Activated CD4-positive, alpha-beta T cell treated with anti-CD3 and anti-CD28 coated beads, Interleukin-2, amount 50 U/mL, for 4 hours (primary cell): ENCODE results near the gene EPHB1.

Source experiments
- DNase-seq, 2 experiments: peaks; one replicate each; pipeline ENCODE4 v3.0.0-alpha.2; 2020

The EPHB1 gene

DNA sequence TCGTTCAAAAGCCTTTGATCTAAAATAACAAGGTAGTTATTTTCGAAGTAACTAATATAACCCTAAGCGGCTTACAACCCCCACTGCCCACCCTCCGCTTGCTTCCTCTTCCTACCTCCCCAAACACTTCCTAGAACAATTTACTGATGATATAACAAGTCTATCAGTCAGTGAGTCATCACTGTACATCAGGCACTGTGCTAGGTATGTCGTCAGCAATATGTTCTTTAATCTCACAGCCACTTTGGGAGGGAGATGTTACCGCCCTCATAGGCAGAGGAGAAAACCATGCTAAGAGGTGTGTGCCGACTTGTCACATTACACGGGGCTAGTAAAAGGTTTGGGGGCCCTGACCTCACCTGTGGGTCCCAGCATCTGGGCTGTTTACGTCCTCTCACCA, 381.8 kb downstream of the EPHB1 start:
- DNase-seq, result no peak

DNA sequence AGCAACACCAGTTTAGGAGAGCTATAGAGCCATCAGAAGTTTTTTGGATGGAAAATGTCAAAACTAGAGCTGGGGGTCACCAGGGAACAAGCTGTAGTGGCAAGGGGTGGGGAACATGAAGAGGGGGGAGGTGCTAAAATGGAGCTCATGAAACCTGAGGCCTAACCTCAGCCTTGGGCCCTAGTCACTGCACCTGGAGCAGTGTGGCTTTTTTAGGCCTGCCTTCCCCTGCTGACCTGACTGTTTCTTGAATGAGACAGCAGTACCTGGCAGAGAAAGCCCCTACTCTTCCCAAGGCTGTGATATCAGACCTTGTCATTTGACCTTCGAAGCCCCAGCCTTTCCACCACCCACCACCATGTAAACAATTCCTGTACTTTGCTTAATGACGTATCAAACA, 383.5 kb downstream of the EPHB1 start:
- no peak for DNase-seq

DNA sequence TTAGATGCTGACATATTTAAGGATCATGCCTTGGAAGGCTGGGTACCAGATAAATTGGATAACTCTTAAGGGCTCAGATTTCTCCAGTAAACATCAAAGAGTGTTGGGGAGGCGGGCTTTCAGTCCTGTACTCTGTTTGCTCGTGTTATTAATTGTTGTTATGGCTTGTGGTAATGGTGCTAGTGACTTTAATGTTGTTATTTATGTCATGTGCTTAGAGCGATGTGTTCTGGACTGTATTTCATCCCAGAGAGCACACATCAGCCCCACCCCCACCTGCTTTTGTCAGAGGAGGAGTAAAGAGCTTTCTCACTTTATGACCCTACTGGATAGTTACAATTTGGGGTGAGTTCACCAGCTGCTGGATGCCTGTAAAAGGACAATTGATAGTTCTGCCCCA, 386.3 kb downstream of the EPHB1 start:
- no peak for DNase-seq

DNA sequence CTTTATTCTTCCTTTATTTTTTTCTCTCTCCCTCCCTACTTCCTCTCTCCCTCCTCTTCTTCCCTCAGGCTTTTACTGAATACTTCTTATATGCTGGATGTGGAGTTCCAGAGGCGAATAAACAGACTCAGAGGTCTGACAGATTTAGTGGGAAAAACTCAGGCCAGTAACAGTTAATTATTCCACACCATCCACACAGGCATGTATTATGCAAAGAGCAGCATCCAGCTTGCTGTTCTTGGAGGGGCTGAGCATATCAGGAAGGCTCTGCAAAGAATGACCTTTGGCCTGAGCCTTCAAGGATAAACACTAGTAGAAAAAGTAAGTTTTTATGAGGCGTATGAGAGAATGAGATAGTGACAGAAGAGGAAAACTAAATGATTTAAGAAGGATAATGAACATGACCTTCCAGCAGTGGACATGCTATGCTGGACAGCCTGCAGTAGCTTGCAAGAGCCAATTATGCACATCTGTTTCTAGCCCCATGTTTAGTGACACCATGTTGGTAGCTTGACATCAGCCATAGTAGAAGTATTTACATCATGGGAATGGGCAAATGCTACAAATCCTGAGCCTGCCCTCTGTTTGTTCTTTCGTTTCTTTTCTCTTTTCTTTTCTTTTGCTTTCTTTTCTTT, 387.4 kb downstream of the EPHB1 start:
- DNase-seq, result no peak

DNA sequence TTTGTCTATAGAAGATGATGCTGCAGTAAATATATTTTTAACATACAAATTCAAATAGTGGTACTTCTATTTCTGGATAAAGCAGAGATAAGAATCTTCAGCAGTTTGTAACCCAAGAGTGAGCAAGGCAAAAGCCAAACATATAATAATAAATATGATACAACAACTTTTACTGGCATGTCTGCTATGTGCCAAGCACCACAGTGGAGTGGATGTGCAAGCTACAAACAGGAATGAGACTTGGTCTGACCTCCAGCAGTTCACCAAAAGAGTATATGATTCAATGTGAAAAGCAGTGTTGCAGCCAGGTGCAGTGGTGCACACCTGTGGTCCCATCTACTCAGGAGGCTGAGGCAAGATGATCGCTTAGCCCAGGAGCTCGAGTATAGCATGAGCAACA, 395.6 kb downstream of the EPHB1 start:
- no peak for DNase-seq

DNA sequence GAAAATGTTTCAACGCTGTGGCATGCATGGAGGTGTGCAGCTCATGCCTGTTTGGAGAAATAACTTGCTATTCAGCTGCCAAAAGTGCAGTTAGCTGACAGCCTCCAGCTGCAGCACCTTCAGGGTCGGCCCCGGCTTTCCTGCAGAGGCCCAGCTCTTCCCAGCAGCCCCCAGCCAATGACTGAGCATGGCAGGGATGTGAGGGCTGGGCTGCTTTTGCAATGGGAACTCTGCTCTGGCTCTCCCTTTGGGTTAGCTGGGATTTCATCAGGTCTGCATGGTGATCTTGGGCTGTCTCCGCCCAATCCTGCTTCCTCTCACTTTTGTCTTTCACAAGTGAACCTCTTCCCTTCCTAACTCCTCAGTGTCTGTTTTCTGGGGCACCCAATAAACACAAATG, 396.6 kb downstream of the EPHB1 start:
- no peak for DNase-seq

DNA sequence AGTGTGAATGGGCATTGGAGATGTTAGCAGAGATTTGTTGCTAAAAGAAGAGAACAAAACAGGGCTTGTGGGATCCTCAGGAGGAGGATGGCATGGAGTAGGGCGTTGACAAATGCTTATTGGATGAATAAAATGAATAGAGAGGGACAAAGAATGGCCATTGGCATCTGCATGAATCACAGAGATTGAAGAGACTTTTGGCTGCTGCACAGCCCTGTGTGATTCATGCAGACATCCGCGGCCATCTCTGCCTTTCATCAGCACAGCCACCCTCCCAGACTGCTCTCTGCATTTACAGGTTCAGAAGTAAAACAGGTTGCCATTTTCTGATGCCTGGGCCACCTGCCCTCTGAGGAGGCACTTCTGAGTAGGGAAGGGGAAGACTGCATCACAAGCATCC, 397.9 kb downstream of the EPHB1 start:
- DNase-seq, result no peak

DNA sequence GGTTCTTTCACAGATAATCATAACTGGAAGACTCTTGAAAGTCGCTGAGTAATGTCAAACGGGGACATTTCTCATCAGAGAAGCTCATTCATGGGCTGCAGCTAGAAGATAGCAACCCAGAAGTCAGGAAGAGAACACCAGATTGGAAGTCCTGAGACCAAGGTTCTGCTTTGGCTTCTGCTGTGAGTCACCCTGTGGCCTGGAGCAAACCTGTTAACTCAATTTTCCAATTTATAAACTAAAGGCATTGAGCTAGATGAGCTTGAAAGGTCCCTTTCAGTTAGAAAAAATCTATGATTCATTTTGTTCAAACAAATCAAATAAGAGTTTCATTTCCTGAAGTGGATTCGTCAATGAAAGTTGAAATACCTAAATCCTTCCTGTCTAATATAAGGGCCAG, 402.2 kb downstream of the EPHB1 start:
- DNase-seq, result no peak

DNA sequence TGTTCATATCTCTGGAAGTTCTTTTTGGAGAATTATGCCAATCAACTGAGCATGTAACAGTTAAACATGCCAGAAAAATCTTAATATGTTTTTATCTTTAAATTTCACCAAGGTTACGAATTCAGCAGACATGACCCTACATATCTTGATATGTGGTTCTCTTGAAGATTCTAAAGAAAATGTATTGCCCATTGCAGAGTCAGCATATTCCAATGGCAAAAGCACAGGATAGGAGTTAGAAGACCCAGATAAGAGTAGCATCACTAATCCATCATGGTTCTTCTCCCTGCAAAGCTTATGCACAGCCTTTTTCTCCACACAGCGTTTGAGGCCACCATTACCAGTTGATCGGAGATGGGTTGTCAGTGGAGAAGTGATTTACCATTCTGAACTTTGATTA, 402.8 kb downstream of the EPHB1 start:
- DNase-seq, result no peak

DNA sequence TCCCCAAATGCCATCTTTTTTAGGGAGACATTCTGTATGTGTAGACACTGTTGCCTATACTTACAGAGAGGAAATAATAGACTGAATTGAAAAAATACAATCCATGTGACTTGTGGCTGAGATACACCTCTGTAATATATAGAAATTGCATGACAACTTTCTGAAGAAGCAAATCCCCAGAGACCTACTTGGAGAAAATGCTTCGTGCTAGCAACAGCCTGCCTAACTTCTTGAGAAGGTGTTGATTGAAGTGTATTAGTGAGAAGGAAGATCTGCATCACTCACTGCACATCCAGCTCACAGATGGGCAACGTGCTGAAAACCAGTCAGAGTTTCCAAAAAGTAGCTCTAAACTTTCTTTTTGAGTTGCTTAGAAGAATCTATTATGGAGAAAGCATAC, 404.1 kb downstream of the EPHB1 start:
- DNase-seq, result no peak

DNA sequence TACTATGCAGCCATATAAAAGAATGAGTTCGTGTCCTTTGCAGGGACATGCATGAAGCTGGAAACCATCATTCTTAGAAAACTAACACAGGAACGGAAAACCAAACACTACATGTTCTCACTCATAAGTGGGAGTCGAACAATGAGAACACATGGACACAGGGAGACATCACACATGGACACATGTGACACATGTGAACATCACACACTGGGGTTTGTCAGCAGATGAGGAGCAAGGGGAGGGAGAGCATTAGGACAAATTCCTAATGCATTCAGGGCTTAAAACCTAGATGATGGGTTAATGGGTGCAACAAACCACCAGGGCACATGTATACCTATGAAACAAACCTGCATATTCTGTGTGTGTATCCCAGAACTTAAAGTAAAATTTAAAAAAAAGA, 408.0 kb downstream of the EPHB1 start:
- no peak for DNase-seq

DNA sequence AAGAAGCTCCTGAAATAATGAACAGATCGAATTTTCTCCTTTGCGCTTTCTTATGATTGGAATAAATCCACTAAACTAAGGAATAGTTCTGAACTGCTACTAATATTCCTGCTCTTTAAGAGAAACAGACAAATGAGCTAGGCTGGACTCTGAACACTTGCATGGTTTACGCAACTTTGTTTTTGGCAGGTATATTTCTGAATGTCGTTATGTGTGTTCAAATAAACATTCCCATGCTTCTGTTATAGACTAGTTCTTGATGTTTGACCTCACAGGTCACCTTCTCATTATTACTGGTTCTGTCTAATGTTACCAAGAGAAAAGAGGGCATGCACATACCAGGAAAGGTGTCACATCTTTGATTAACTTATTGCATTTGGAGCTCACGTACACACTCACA, 418.2 kb downstream of the EPHB1 start:
- no peak for DNase-seq

DNA sequence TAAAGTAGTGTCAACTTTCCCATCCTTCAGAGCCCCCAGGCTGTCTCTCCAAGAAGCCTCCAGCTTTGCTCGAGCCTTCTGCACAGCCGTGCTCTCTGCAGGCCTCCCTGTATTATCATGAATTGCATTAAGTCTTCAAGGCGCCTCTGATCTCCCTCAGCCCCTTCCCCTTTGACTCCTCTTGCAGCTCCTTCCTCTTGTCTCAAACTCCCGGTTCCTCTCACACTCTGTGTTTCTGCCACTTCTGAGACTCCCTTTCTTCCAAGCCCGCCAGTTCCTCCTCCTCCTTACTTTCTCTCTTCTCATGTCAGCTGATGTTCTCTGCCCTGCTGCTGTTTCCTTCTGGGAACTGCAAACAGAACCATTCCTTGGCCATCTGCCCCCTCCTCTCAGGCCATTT, 418.8 kb downstream of the EPHB1 start:
- DNase-seq, result no peak

DNA sequence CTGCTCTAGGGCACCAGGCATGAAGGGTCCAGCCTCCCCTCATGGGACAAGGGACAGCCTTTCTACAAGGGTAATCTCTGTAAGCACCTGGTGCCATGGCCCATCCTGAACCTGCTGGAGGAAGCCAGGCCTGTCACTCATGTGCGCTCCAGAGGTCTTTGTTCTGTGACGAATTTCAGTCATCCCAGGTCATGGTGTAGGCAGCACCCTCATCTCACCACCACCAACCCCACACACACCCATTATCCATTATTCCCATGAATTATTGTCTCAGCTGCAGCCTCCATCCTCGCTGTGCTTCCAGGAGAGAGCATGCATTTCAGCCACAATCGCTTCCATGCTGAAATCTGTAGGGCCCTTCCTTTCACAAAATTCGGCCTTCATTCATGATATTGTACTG, 419.3 kb downstream of the EPHB1 start:
- no peak for DNase-seq

DNA sequence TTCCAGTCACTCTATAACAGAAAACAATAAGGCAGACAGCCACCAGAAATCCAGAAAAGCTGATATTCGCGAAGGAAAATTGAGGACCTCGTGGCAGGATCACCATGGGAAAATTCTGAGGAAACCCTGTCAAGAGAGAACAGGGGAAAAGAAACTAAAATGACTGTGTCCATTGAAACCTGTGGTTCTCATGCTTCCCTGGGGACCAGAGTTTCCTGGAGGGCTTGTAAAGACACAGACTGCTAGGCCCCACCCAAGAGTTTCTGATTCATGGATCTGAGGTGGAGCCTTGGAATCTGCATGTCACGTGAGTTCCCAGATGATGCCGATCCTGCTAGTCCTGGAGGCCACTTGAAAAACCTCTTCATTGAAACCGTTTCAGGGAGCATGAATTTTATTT, 420.5 kb downstream of the EPHB1 start:
- no peak for DNase-seq

DNA sequence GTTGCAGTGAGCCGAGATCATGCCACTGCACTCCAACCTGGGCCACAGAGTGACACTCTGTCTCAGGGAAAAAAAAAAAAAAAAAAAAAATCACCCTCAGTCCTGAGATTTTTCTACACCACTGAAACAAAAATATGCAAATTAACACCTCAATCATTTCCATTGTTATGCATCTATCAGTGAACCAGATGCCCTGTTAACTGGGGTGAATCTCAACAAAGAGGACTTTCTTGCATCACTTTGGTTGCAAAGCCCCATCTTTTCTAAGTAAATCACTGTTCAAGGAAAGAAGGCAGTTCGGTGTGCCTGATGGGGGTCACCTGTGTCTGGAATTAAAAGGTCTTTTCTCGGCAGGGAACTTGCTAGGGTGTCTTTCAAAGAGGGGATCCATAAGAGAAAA, 421.6 kb downstream of the EPHB1 start:
- DNase-seq, result no peak

DNA sequence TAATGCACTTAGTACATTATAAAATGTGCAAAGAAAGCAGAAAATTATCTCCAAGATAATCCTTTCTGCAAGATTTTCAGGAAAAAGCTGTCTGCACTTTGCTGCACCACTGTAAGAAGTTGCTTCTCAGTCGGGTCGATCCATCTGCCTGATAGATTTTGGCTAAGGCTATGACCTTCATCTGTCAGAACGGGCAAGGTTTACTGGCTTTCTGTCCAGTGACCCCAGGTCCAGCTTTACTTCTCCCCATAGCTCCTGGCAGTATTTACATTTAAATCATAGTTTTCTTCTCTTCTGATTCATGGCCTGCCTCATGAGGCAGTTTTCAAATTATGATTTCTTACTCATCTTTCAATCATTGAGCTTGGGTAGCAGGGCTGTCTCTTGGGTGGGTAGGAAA, 422.7 kb downstream of the EPHB1 start:
- DNase-seq, result no peak

DNA sequence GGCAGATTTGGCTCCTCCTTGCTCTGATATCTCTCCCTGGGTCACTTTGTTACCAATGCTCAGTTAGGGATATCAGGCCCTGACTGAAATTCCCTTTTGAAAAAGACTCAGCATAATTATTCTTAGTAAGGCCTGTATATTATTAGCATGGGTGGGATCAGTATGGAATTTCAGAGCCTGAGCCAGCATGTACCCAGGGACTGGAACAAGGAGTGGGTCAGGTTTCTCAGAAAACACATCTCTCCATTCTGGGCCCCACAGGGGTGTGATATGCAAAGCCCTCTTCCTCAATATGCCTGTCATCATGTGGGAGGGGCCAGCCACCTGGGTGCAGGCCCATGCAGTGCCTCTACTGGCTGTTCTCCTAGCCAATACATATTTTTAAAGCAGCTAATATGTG, 423.2 kb downstream of the EPHB1 start:
- DNase-seq, result no peak

DNA sequence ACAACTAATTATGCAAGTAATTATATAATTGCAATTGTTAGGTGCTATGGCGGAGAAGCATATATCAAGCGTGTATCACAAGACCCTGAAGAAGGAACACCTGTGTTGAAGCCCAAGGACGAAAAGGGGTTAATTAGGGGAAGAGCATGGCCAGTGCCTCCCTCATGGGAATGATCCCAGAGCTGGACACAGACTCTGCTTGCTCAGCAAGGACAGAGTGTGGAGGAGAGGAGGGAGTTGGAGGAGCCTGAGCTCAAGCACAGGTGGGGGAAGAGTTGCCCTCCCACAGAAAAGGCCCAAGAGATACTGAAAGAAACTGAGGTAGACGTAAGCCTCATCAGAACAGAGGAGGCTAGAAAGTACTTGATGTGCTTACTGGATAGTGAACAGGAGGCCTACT, 423.7 kb downstream of the EPHB1 start:
- no peak for DNase-seq

DNA sequence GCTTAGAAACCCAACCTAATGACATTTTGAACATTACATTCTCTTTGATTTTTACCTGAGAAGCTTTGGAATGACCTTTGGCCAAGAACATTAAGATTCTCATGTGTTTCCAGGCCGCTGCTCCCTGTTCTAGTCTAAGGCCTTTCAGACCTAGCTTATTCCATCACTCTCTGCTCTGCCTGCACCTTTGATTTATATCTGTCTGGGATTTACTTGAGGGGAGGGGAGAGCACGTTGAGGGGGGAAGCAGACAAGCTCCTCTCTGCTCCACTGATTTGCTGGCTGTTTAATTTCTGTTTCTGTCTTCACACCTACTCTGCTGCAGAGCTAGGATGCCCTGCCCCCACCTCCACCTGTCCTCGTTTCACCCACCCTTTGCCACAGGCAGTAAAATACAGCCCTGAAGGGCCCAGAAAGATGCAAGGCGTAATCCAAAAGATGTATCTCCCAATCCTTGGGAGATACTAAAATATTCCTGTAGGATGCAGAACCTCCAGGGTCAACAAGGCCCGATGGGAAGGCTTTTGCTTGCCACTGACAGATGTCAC, 429.8 kb downstream of the EPHB1 start:
- DNase-seq, result no peak

DNA sequence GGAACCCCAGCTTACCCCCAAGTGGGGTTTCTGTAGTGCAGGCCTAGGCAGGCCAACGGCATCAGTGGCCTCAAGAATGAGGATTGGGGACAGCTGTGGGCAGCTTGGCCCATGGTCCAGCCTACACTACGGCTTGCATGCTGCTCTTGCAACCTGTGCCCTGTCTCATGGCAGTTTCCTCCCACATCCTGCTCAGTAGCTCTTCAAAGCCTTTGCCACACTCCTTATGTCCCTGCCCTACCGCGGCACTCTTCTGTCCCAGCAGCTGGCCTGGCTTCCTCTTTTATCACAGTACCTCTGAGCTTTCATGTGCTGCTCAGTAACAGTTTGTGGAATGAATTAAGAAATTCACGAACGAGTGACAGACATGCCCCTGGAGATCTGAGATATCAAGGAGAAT, 431.0 kb downstream of the EPHB1 start:
- DNase-seq, result no peak

DNA sequence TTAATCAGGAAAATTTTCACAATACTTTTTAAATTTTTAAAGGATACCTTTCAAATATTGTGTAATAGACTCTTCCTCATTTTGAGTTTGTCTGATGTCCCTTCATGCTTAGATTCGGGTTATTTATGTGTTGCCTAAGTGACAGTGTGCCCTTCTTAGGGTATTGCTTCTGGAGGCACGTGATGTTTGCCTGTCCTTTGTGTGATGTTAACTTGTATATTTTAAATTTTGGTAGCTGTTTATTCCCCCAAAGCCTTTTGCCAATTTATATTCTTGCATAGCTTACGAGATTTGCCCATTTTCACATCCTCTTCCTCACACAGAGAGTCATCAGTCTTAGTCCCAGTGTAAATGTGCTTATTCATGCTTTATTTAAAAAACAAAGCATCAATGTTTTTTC, 433.1 kb downstream of the EPHB1 start:
- no peak for DNase-seq

DNA sequence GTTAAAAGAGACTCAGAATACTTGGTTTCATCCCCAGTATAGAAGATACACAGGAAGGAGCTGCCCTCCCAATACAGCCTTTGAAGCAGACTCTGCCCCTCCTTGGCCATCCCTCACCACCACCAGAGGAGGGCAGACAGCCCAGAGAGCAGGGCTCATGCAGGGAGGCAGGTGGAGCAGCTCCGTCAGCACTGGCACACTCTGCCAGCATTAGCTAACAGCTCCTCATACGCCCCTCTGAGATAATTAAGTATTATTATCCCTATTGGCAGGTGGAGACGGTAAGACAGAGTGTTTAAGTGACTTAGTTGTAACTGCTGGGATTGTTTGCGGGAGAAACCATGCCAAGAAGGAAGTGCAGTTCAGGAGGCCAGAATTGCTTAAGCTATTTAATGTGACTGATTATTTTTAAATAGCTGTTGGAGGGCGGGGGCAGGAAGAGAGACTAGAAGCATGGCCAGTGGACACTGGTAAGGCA, 434.0 kb downstream of the EPHB1 start:
- DNase-seq, result no peak

DNA sequence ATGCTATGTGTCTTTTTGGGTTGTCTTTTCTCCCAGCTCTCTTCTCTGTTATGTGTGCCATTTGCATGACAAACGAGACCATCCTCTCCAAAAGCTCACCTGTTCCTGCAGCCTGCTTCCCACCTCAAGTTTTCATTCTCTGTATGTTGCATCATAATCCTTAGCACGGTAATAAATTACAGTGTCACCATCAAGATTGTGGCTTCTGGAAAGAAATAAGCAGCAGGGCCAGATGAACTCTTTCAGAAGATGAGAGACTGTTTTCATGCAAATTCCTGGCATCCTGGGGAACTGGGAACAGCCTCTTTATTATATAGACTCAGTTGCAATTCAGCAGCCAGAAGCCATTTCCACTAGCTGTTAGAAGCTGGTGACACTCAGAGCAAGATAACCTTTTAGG, 436.7 kb downstream of the EPHB1 start:
- no peak for DNase-seq

DNA sequence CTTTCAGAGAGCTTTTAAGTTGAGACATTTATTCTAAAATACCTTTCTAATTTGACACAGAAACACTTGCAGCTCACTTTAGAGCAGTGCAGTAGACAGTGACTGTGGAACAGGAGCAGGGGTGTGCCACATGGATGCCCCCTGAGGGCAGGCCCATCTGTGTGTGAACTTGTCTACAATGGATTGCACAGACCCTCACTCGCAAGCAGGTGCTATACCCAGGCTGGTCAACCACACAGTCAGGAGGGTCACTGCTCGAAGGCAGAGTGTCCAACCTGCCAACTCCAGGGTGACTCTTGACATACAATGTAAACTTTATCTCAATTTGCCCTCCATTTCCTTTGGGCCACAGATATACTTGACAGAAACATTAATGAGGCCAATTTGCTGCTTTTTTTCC, 437.2 kb downstream of the EPHB1 start:
- DNase-seq, result no peak
